ENCODE measurements around the gene PTTG1IP2. TPM values are rescaled to one million over a fixed set of nuclear protein-coding genes. Genes with fewer than 3 reads are reported as not detected.

The PTTG1IP2 gene
- total RNA-seq, 1 donor from 2014 or later: not detected

DNA sequence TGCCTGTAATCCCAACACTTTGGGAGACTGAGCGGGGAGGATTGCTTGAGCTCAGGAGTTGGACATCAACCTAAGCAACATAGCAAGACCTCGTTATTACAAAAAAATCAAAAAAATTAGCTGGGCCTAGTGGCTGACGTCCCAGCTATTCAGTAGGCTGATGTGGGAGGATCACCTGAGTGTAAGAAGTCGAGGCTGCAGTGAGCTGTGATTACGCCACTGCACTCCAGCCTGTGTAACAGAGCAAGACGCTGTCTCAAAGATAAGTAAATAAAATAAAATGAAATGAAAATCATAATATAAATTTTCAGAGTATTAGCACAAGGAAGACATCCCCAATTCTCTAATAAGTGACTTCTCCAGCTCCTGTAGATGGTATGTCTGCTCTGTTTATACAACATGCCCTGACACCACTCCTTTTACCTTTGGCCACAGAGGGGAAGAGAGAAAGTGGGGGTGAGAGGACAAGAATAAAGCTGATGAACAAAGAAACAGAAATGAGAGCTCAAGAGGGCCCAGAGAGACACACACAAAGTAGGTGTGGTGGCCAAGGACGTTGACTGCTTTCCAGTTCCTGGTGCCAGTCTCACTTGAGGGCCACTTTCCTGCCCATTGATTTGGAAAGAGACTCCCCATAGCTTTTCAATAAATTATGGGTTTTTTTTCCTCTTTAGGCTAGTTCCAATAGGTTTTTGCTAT lies 62.9 kb downstream of the PTTG1IP2 start:
- intact Hi-C loops (cut with DNase I): loop anchor here (5.0 kb wide), 1 partner anchor 75 kb away; no protein-coding TSS in a partner anchor
- ATAC-seq (no peak), DNase-seq (ENCODE audit: missing footprints) (no peak)

DNA sequence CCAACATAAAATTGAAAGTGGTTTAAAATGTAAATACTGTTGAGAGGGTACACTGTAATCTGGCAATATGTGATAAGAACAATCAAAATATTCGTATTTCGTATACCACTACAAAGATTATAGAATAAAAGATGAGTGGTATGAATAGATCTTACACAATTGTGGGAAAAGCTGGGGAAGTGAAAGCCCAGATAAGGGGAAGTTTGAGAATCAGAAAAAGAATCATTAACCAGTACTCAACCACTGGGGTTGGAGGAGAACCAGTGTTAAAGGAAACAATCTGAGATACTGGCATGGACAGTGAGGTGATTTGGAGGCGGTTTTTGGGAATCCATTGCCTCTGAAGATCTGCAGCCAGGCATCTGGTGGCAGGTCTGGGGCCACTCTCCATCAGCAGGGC lies 67.0 kb downstream of the PTTG1IP2 start:
- no peak for DNase-seq (ENCODE audit: missing footprints)
- intact Hi-C loops (cut with DNase I): no loop called here

DNA sequence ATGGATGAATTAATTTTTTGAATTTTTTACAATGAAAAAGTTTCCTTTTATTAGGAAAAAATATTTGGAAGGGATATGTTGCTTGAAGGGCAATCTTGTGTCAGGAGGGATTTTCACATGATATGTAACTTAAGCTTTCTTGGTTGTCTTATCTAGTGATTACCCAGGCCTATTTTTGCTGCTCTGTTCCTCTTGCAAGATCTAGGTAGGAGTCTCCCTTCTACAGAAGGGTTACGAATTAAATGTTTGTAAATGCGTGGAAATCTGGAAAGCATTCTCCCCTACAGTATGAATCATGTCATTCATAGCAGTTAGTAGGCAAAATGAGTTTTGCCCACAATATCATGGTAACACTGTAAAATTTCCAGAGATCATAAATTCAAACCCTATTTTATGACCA lies 69.0 kb downstream of the PTTG1IP2 start:
- DNase-seq (ENCODE audit: missing footprints) (no peak), ATAC-seq (no peak)
- intact Hi-C loops (cut with DNase I): no loop called here

More for the DNA sequence above, 67.0 kb downstream of the PTTG1IP2 start:
- ATAC-seq: no peak

DNA sequence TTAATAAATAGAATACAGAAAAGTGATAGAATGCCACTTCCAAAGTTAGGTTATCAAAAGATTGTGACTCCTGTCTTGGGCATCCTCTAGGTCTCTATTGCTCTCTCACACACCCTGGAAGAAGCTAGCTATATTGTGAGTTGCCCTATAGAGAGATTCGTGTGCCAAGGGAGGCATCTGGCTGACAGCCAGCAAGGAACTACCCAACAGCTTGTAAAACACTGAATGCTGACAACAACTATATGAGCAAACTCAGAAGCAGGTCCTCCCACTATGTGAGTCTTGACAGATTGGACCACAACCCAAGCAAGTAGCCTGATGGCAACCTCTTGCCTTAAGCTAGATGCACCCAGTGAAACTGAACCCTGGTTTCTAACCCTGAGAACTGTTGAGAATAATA lies 71.0 kb downstream of the PTTG1IP2 start:
- no peak for ATAC-seq
- DNase-seq (ENCODE audit: missing footprints): no peak
- intact Hi-C loops (cut with DNase I): no loop called here

DNA sequence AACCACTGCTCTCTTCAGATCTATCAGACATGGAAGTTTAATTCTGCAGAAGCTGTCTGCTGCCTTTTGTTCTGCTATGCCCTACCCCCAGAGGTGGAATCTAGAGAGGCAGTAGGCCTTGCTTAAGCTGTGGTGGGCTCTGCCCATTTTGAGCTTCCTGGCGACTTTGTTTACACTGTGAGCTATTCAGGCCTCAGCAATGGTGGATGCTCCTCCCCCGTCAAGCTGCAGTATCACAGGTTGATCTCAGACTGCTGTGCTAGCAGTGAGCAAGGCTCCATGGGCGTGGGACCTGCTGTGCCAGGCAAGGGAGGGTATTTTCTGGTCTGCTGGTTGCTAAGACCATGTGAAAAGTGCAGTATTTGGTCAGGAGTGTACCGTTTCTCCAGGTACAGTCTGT lies 81.6 kb downstream of the PTTG1IP2 start:
- intact Hi-C loops (cut with DNase I): loop anchor here (5.0 kb wide), 1 partner anchor 76 kb away; no protein-coding TSS in a partner anchor
- DNase-seq (ENCODE audit: missing footprints) (no peak), ATAC-seq (no peak)

DNA sequence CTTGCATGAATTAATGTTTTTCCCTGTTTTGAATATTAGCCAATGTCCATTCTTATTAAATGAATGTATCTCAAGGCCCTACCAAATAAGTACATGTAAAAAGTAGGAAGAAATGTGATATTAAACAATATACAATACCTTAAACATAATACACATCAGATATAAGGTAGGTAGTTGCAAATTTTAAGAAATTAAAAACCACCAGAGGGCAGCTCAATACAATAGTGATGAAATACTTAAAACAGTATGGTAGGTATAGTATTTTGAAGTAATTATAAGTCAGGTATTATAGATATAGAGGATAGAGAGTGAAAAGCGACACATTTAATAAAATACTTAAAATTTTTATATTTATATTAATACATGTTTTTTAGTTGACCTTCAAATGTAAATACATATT lies 83.1 kb downstream of the PTTG1IP2 start:
- ATAC-seq (no peak), DNase-seq (ENCODE audit: missing footprints) (no peak)

DNA sequence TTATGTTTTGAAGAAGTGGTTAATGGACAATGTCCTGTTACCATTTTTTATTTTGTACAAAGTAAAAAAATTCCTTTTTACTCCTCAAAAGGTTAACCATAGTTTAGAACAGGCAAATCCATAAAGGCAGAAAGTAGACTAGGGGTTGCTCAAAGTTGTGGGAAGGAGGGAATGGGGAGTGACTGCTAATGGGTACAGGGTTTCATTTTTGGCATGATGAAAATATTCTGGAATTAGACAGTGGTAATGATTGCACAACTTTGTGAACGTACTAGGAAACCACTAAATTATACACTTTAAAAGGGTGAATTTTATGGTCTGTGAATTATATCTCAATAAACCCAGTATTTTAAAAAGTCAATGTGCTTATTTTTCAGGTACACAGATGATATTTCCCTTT lies 91.3 kb downstream of the PTTG1IP2 start:
- ATAC-seq (no peak), DNase-seq (ENCODE audit: missing footprints) (no peak)
- intact Hi-C loops (cut with DNase I): no loop called here

More for the DNA sequence above, 83.1 kb downstream of the PTTG1IP2 start:
- intact Hi-C loops (cut with DNase I): loop anchor here (2.0 to 5.0 kb wide), 2 partner anchors 75 to 482 kb away; no protein-coding TSS in a partner anchor

Other genes with a start within 250 kb of the PTTG1IP2 start
- gene CFAP69, start 224.5 kb upstream of the PTTG1IP2 start, total RNA-seq: 1.6 TPM
- gene FAM237B, start 148.3 kb upstream of the PTTG1IP2 start, total RNA-seq: not detected
- 24.8 TPM for gene GTPBP10, start 122.9 kb upstream of the PTTG1IP2 start, total RNA-seq
- 34.1 TPM for gene CLDN12, start 66.2 kb upstream of the PTTG1IP2 start, total RNA-seq
- 26.3 TPM for gene CDK14, start 126.7 kb downstream of the PTTG1IP2 start, total RNA-seq

Measured in Right ventricle myocardium inferior (tissue), 1 donor.